ENCODE results near the gene SLC25A21. TPM values are rescaled to one million over a fixed set of nuclear protein-coding genes. Genes with fewer than 3 reads are reported as not detected.

Gene SLC25A21
- total RNA-seq, 4 donors from 2014 or later: 0.67 to 2.1 (median 0.91) TPM

- 59 to 92% methylated on average over 2 of the region's 2 CpGs for WGBS, 2 donors
- Histone ChIP-seq H3K27ac (peak overlapping the region in 1 of 4 donors; percentile 4), H3K4me1 (peaks cover 0 to 8% (median 0%) of the 10 kb centered on the region in 3 donors), H3K36me3 (no peaks in the 10 kb centered on the region), H3K9me3 (no peaks in the 10 kb centered on the region), H3K27me3 (no peaks in the 10 kb centered on the region), H3K4me3 (no peak overlapping the region)
- intact Hi-C loops (cut with DNase I): no loop called here
- TF ChIP-seq CTCF (IDR thresholded peaks at IDR 0.05) (no peak), POLR2A (IDR thresholded peaks at IDR 0.05) (no peak)
- no peak for DNase-seq
Observed at GRCh38 chr14:36951380-36951911, 221.0 kb downstream of the SLC25A21 start.

- Histone ChIP-seq H3K36me3 (no peaks in the 10 kb centered on the region), H3K4me3 (no peak overlapping the region), H3K27me3 (no peaks in the 10 kb centered on the region), H3K4me1 (peaks cover 0 to 8% (median 0%) of the 10 kb centered on the region in 3 donors), H3K9me3 (no peaks in the 10 kb centered on the region), H3K27ac (no peak overlapping the region)
- no peak for DNase-seq
- intact Hi-C loops (cut with DNase I): no loop called here
- WGBS, 2 donors: 65 to 71% methylated on average over 1 of the region's 1 CpG
- TF ChIP-seq POLR2A (IDR thresholded peaks at IDR 0.05) (no peak), CTCF (IDR thresholded peaks at IDR 0.05) (no peak)
Observed at GRCh38 chr14:36950812-36951211, 221.6 kb downstream of the SLC25A21 start.

- Histone ChIP-seq H3K4me3 (no peak overlapping the region), H3K9me3 (no peaks in the 10 kb centered on the region), H3K4me1 (peaks cover 0 to 16% (median 0%) of the 10 kb centered on the region in 3 donors), H3K27me3 (no peaks in the 10 kb centered on the region), H3K36me3 (no peaks in the 10 kb centered on the region), H3K27ac (no peak overlapping the region)
- intact Hi-C loops (cut with DNase I): loop anchor here (10.0 kb wide), 3 partner anchors 175 to 285 kb away; partner anchors contain the start of gene PAX9
- TF ChIP-seq POLR2A (IDR thresholded peaks at IDR 0.05) (no peak), CTCF (IDR thresholded peaks at IDR 0.05) (no peak)
- WGBS, 2 donors: 47 to 75% methylated on average over 2 of the region's 2 CpGs
- DNase-seq: no peak
Observed at GRCh38 chr14:36949371-36949770, 223.0 kb downstream of the SLC25A21 start.

- H3K4me1 ChIP-seq: peaks cover 0 to 27% (median 0%) of the 10 kb centered on the region in 3 donors
- no peaks in the 10 kb centered on the region for H3K36me3 ChIP-seq
- 87 to 91% methylated on average over 5 of the region's 5 CpGs for WGBS, 2 donors
- TF ChIP-seq POLR2A (IDR thresholded peaks at IDR 0.05): no peak
- no peak for TF ChIP-seq CTCF (IDR thresholded peaks at IDR 0.05)
- H3K27ac ChIP-seq: no peak overlapping the region
- no peak for DNase-seq
- no peaks in the 10 kb centered on the region for H3K9me3 ChIP-seq
- no peaks in the 10 kb centered on the region for H3K27me3 ChIP-seq
- H3K4me3 ChIP-seq: no peak overlapping the region
- intact Hi-C loops (cut with DNase I): loop anchor here (10.0 kb wide), 3 partner anchors 174 to 284 kb away; partner anchors contain the start of gene PAX9
Observed at GRCh38 chr14:36948157-36948859, 224.1 kb downstream of the SLC25A21 start.

- Histone ChIP-seq H3K4me3 (no peak overlapping the region), H3K27me3 (no peaks in the 10 kb centered on the region), H3K36me3 (no peaks in the 10 kb centered on the region), H3K9me3 (no peaks in the 10 kb centered on the region), H3K27ac (peak overlapping the region in 1 of 4 donors; percentile 50), H3K4me1 (peaks cover 0 to 36% (median 4%) of the 10 kb centered on the region in 3 donors)
- no peak for DNase-seq
- intact Hi-C loops (cut with DNase I): loop anchor here (10.0 kb wide), 3 partner anchors 173 to 283 kb away; partner anchors contain the start of gene PAX9
- no peak for TF ChIP-seq CTCF (IDR thresholded peaks at IDR 0.05)
- no peak for TF ChIP-seq POLR2A (IDR thresholded peaks at IDR 0.05)
- 50 to 56% methylated on average over 1 of the region's 1 CpG for WGBS, 2 donors
Observed at GRCh38 chr14:36947362-36947761, 225.0 kb downstream of the SLC25A21 start.

Data from esophagus squamous epithelium (tissue), 5 donors.